HCT116 (cell line): ENCODE data around the gene CDK8. TPM values are rescaled to one million over a fixed set of nuclear protein-coding genes. Genes with fewer than 3 reads are reported as not detected.

Experiments used
- ATAC-seq: fragments of 200-7000 bp; cut with Tn5 transposase; 2 replicates; pipeline ENCODE4 v1.9.1; 2020; ENCODE audit warnings: mild to moderate bottlenecking, moderate library complexity
- BruUV-seq: library from RNA; stranded (reverse); fragments of 400-500 nt; replicated peaks from 2 replicates; lab custom pipeline; 2021; lab: Mats Ljungman, UMichigan
- CTCF ChIA-PET: fragments of 300-600 bp; sonication (Branson Sonifier 250); formaldehyde crosslinking; loops from one replicate; lab custom pipeline; 2021; ENCODE audit warnings: antibody characterized with exemption; lab: Charles Lee
- POLR2A ChIA-PET: fragments of 300-600, 350-600 bp; sonication (Branson Sonifier 250); formaldehyde crosslinking; loops from one replicate; lab custom pipeline; 2021; ENCODE audit warnings: antibody characterized with exemption; lab: Charles Lee
- RAD21 ChIA-PET, 2 experiments: fragments of 300-600 bp; sonication (Branson Sonifier 250); formaldehyde crosslinking; loops; one replicate each; lab custom pipeline; 2023; ENCODE audit warnings: low total read pairs in 2 of 2; ENCODE audit not compliant: uncharacterized antibody in 2 of 2, unreplicated experiment in 2 of 2, low non-redundant PET in 1 of 2; lab: Charles Lee
- DNase-seq: peaks from one replicate; pipeline ENCODE4 v3.0.0-alpha.2; 2010; ENCODE audit warnings: low read depth, low spot score
- H2AFZ ChIP-seq: fragments of 200-600 bp; shearing (Covaris generic), sonication (generic); 2 replicates; pipeline ENCODE4 v1.6.1; 2017; ENCODE audit warnings: low read depth, mixed run types, mixed read lengths, antibody characterized with exemption, low read length; ENCODE audit not compliant: poor library complexity, severe bottlenecking
- H3K27ac ChIP-seq: 2 replicates; pipeline ENCODE4 v1.5.1; 2012; ENCODE audit warnings: low read depth, low read length
- H3K27me3 ChIP-seq: fragments of 200-600 bp; sonication (generic); 2 replicates; pipeline ENCODE4 v1.6.1; 2016; ENCODE audit warnings: mixed run types, low read length, mixed read lengths; ENCODE audit not compliant: insufficient read depth
- H3K36me3 ChIP-seq, 2 experiments: fragments of 200-500 bp in 1 of 2; fragments of 200-600 bp in 1 of 2; sonication (Bioruptor generic) in 1 of 2; sonication (generic) in 1 of 2; 2 replicates each; pipeline versions ENCODE4 v1.5.1 to v1.6.1; 2014 to 2016; ENCODE audit warnings: low read length in 2 of 2, inconsistent platforms in 1 of 2, mixed read lengths in 1 of 2, mixed run types in 1 of 2; ENCODE audit not compliant: insufficient read depth in 2 of 2, control insufficient read depth in 1 of 2
- H3K4me1 ChIP-seq, 2 experiments: fragments of 200-600 bp in 1 of 2; sonication (generic) in 1 of 2; 2 replicates each; pipeline versions ENCODE4 v1.5.1 to v1.6.1; 2012 to 2017; ENCODE audit warnings: low read length in 2 of 2, inconsistent platforms in 1 of 2, mild to moderate bottlenecking in 1 of 2, mixed read lengths in 1 of 2, mixed run types in 1 of 2, moderate library complexity in 1 of 2; ENCODE audit not compliant: insufficient read depth in 2 of 2, control insufficient read depth in 1 of 2
- H3K4me2 ChIP-seq: fragments of 200-600 bp; sonication (generic); 2 replicates; pipeline ENCODE4 v1.6.1; 2017; ENCODE audit warnings: mixed run types, low read length, mixed read lengths
- H3K4me3 ChIP-seq, 2 experiments: fragments of 200-600 bp in 1 of 2; sonication (generic) in 1 of 2; replicated peaks in 1 of 2; 2 replicates each; pipeline ENCODE4 v1.5.1; 2011 to 2016; ENCODE audit warnings: low read length in 2 of 2, control low read depth in 1 of 2, low read depth in 1 of 2, mild to moderate bottlenecking in 1 of 2, mixed read lengths in 1 of 2, mixed run types in 1 of 2
- H3K79me2 ChIP-seq: fragments of 200-600 bp; sonication (generic); 2 replicates; pipeline ENCODE4 v1.6.1; 2017; ENCODE audit warnings: mild to moderate bottlenecking, mixed run types, low read length, moderate library complexity, mixed read lengths; ENCODE audit not compliant: insufficient read depth
- H3K9ac ChIP-seq: fragments of 200-600 bp; sonication (generic); 2 replicates; pipeline ENCODE4 v1.6.1; 2016; ENCODE audit warnings: low read length, mixed read lengths
- H3K9me2 ChIP-seq: fragments of 200-600 bp; sonication (generic), shearing (Covaris generic); 2 replicates; pipeline ENCODE4 v1.6.1; 2017; ENCODE audit warnings: mixed run types, mild to moderate bottlenecking, moderate library complexity; ENCODE audit not compliant: insufficient read depth
- H3K9me3 ChIP-seq, 2 experiments: fragments of 200-500 bp in 1 of 2; fragments of 200-600 bp in 1 of 2; sonication (Bioruptor generic) in 1 of 2; sonication (generic) in 1 of 2; 2 replicates each; pipeline ENCODE4 v1.6.1; 2014 to 2017; ENCODE audit warnings: low read length in 2 of 2, mixed read lengths in 2 of 2, inconsistent platforms in 1 of 2, low read depth in 1 of 2, mild to moderate bottlenecking in 1 of 2, mixed run types in 1 of 2, moderate library complexity in 1 of 2; ENCODE audit not compliant: control insufficient read depth in 1 of 2, insufficient read depth in 1 of 2
- H4K20me1 ChIP-seq: fragments of 200-600 bp; sonication (generic), shearing (Covaris generic); 2 replicates; pipeline ENCODE4 v1.6.1; 2017; ENCODE audit warnings: mixed run types, mild to moderate bottlenecking, moderate library complexity; ENCODE audit not compliant: insufficient read depth
- EZH2 ChIP-seq: fragments of 200-600 bp; sonication (generic); IDR thresholded peaks from 2 replicates; pipeline ENCODE4 v1.6.1; 2017; ENCODE audit warnings: antibody characterized with exemption, mixed run types
- POLR2A ChIP-seq: IDR thresholded peaks from 2 replicates; pipeline ENCODE4 v1.7.0; 2011; ENCODE audit warnings: borderline replicate concordance; ENCODE audit not compliant: insufficient read depth, insufficient read length; ENCODE audit errors: extremely low read depth
- RAD21 ChIP-seq: IDR thresholded peaks from 2 replicates; pipeline ENCODE4 v1.6.1; 2012; ENCODE audit warnings: low read depth, mild to moderate bottlenecking
- REST ChIP-seq: IDR thresholded peaks from 2 replicates; pipeline ENCODE4 v1.6.1; 2012; ENCODE audit warnings: low read depth
- SP1 ChIP-seq: IDR thresholded peaks from 2 replicates; pipeline ENCODE4 v1.6.1; 2012; ENCODE audit warnings: low read depth
- SRF ChIP-seq: IDR thresholded peaks from 2 replicates; pipeline ENCODE4 v1.6.1; 2012; ENCODE audit warnings: low read depth
- TCF7L2 ChIP-seq: IDR thresholded peaks from 2 replicates; pipeline ENCODE4 v1.7.0; 2011; ENCODE audit warnings: borderline replicate concordance, inconsistent platforms; ENCODE audit not compliant: insufficient read depth, insufficient read length; ENCODE audit errors: extremely low read depth
- ZNF274 ChIP-seq: fragments of 200-500 bp; sonication (Bioruptor generic); IDR thresholded peaks from 2 replicates; pipeline ENCODE4 v1.6.1; 2014; ENCODE audit warnings: mild to moderate bottlenecking, low read depth, low read length, inconsistent platforms
- intact Hi-C: fragments of 100-400 bp; cut with micrococcal nuclease; formaldehyde crosslinking; loops from 2 replicates; pipeline ENCODE4 v1.10.0; 2022
- total RNA-seq: library from RNA; stranded (reverse); gene quantifications from one replicate; pipeline ENCODE4 v1.2.1, GENCODE V29; 2021; ENCODE audit not compliant: unreplicated experiment

The CDK8 gene
- total RNA-seq, 1 experiment from 2014 or later: 23.8 TPM

DNA sequence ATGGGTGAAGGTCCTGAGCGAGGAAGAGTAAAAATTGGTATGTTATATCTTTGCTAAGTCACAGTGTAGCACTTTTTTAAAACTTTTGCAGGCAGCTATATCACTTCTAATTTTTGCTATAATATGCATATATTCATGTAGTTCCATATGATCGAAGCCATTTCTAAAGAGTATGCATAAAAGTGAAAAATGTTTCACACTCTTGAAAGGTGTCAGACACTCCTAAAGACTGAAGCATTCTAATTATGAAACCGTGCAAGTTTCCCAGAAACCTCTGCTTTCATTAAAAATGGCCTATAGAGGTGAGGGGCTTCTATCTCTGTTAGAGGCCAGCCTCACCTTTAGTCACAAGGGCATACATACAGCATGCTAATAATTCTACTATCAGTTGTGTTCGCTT is 128.9 kb downstream of the CDK8 start:
- no TSS peak for BruUV-seq
- H3K4me3 ChIP-seq: no peak overlapping the region
- H3K9me3 ChIP-seq: no peaks in the 10 kb centered on the region
- no peak overlapping the region for H3K4me2 ChIP-seq
- no peak overlapping the region for H2AFZ ChIP-seq
- H3K4me1 ChIP-seq: no peaks in the 10 kb centered on the region
- RAD21 ChIA-PET: no interaction called here
- TF ChIP-seq REST (no peak), EZH2 (no peak), SP1 (no peak), ZNF274 (no peak)
- no peaks in the 10 kb centered on the region for H3K9me2 ChIP-seq
- POLR2A ChIA-PET: no interaction called here
- DNase-seq (no peak), ATAC-seq (no peak)
- H3K36me3 ChIP-seq: no peaks in the 10 kb centered on the region
- no peak overlapping the region for H3K27ac ChIP-seq
- H3K79me2 ChIP-seq: no peaks in the 10 kb centered on the region
- H4K20me1 ChIP-seq: no peaks in the 10 kb centered on the region
- H3K27me3 ChIP-seq: no peaks in the 10 kb centered on the region
- H3K9ac ChIP-seq: no peak overlapping the region
- CTCF ChIA-PET: no interaction called here
- intact Hi-C loops: no loop called here

DNA sequence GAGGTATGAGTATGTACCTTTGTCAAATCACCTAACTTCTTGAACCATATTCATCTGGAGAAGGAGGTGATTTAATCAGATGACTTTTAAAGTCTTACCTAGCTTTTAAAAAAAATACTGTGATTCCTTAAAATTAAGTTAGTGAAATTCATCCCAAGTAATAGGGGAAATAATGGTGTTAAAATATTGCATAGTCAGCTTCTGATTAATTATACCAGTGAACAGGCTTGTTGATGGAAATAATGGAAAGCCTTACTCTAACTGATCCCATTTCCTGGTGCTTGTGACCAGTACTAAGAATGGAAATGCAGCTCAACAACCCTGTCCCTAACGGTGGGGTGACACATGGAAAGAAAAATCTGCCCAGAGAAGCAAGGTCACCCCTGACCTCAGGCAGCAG is 130.7 kb downstream of the CDK8 start:
- RAD21 ChIA-PET: no interaction called here
- no peaks in the 10 kb centered on the region for H3K9me3 ChIP-seq
- no peak overlapping the region for H2AFZ ChIP-seq
- CTCF ChIA-PET: no interaction called here
- no peaks in the 10 kb centered on the region for H3K27me3 ChIP-seq
- H3K4me1 ChIP-seq: no peaks in the 10 kb centered on the region
- H3K27ac ChIP-seq: no peak overlapping the region
- H3K79me2 ChIP-seq: no peaks in the 10 kb centered on the region
- no peak overlapping the region for H3K9ac ChIP-seq
- no peaks in the 10 kb centered on the region for H4K20me1 ChIP-seq
- ATAC-seq (no peak), DNase-seq (no peak)
- TF ChIP-seq SRF: no peak
- TF ChIP-seq POLR2A: no peak
- TF ChIP-seq RAD21: no peak
- TF ChIP-seq TCF7L2: no peak
- no peaks in the 10 kb centered on the region for H3K9me2 ChIP-seq
- H3K36me3 ChIP-seq: no peaks in the 10 kb centered on the region; a peak in 1 of 4 replicates
- POLR2A ChIA-PET: no interaction called here
- H3K4me2 ChIP-seq: no peak overlapping the region
- BruUV-seq: no TSS peak
- H3K4me3 ChIP-seq: no peak overlapping the region
- intact Hi-C loops: no loop called here
